ENCODE measurements around the gene RAB44. TPM values are rescaled to one million over a fixed set of nuclear protein-coding genes. Genes with fewer than 3 reads are reported as not detected.

The RAB44 gene
- total RNA-seq, 1 experiment from 2014 or later: not detected

DNA sequence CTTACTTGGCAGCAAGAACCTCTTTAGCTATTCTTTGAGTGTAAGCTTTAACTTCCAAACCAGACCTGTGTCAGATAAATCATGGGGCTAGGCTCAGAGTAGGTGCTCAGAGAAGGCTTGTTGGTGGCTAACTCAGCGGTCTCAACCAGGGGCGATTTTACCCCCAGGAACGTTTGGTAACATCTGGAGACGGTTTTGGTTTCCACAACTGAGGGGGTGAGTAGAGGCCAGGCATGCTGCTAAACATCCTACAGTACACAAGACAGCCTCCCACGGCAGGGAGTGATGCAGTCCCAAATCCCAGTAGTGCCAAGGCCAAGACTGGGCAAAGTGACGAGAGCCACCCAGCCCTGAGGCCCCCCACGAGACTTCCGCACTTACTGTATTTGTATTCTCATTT is 59.2 kb downstream of the RAB44 start:
- Histone ChIP-seq H4K91ac (ENCODE audit: insufficient read length, low read depth, low read length) (no peak overlapping the region), H2BK5ac (ENCODE audit: insufficient read length, low read length) (no peak overlapping the region), H3T11ph (ENCODE audit: low read length) (no peak overlapping the region), H3K27ac (ENCODE audit: insufficient read length, low read depth, low read length) (no peak overlapping the region), H2AK5ac (ENCODE audit: insufficient read length, low read length) (no peak overlapping the region), H3K9me3 (ENCODE audit: control insufficient read depth, low read depth, low read length) (no peaks in the 10 kb centered on the region), H2BK12ac (ENCODE audit: insufficient read length, low read depth, low read length) (no peak overlapping the region), H3K23ac (ENCODE audit: insufficient read length, low read depth, low read length) (no peak overlapping the region), H4K20me1 (ENCODE audit: control insufficient read depth, insufficient read depth, insufficient read length) (no peaks in the 10 kb centered on the region), H4K5ac (ENCODE audit: insufficient read length, low read depth, low read length) (no peak overlapping the region), H3K18ac (ENCODE audit: insufficient read length, low read depth, low read length) (no peak overlapping the region), H3K9ac (ENCODE audit: extremely low read depth, insufficient read length, low read length) (no peak overlapping the region), H2BK15ac (ENCODE audit: low read depth, low read length) (no peak overlapping the region), H3K4ac (ENCODE audit: low read depth, low read length) (no peak overlapping the region), H3K23me2 (ENCODE audit: insufficient read length, low read depth, low read length, poor library complexity, severe bottlenecking) (no peaks in the 10 kb centered on the region), H2AFZ (ENCODE audit: low read length) (no peak overlapping the region), H4K8ac (replicated peaks; ENCODE audit: insufficient read length, low read depth, low read length) (no peak overlapping the region), H3K4me1 (ENCODE audit: insufficient read depth, low read length) (no peaks in the 10 kb centered on the region), H3K27me3 (ENCODE audit: insufficient read depth, low read length) (no peaks in the 10 kb centered on the region), H3K56ac (ENCODE audit: insufficient read length, low read depth, low read length) (no peak overlapping the region), H3K79me2 (ENCODE audit: insufficient read depth, low read length) (no peaks in the 10 kb centered on the region), H3K4me2 (ENCODE audit: insufficient read depth, insufficient read length, low read length) (no peak overlapping the region), H3K79me1 (ENCODE audit: insufficient read depth, low read depth, low read length, poor library complexity, severe bottlenecking) (no peaks in the 10 kb centered on the region), H3K14ac (ENCODE audit: insufficient read depth, low read length) (no peak overlapping the region), H2BK20ac (ENCODE audit: low read depth, low read length, poor library complexity, severe bottlenecking) (no peak overlapping the region), H2BK120ac (ENCODE audit: low read depth, low read length, poor library complexity, severe bottlenecking) (no peak overlapping the region)
- Mint-ChIP-seq H3K4me3 (no peak overlapping the region), H3K4me1 (peaks cover 13 to 26% of the 10 kb centered on the region in 2 experiments), H3K9me3 (no peaks in the 10 kb centered on the region), H3K27ac (peak overlapping the region in 1 of 3 experiments; percentile 14; a peak in 1 of 7 replicates), H3K36me3 (ENCODE audit: insufficient read depth in 1 of 3, low read depth in 3 of 3) (no peaks in the 10 kb centered on the region), H3K27me3 (ENCODE audit: low read depth) (peaks cover 2% of the 10 kb centered on the region)
- TF ChIP-seq, protein P1, sequence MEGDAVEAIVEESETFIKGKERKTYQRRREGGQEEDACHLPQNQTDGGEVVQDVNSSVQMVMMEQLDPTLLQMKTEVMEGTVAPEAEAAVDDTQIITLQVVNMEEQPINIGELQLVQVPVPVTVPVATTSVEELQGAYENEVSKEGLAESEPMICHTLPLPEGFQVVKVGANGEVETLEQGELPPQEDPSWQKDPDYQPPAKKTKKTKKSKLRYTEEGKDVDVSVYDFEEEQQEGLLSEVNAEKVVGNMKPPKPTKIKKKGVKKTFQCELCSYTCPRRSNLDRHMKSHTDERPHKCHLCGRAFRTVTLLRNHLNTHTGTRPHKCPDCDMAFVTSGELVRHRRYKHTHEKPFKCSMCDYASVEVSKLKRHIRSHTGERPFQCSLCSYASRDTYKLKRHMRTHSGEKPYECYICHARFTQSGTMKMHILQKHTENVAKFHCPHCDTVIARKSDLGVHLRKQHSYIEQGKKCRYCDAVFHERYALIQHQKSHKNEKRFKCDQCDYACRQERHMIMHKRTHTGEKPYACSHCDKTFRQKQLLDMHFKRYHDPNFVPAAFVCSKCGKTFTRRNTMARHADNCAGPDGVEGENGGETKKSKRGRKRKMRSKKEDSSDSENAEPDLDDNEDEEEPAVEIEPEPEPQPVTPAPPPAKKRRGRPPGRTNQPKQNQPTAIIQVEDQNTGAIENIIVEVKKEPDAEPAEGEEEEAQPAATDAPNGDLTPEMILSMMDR (conservative IDR thresholded peaks at IDR 0.05): no peak
- DNase-seq: no peak
- no CpG with 5 or more reads among the region's 8 CpGs for WGBS (ENCODE audit: extremely low coverage, insufficient read length, low lambda C conversion rate)
